A549 (cell line): ENCODE results near the gene CAMK1. TPM values are rescaled to one million over a fixed set of nuclear protein-coding genes. Genes with fewer than 3 reads are reported as not detected.
A peak's percentile ranks its signal among the peaks of the same experiment; 100 is the strongest.

ENCODE experiments used
- ATAC-seq, 2 experiments: fragments of 200-7000 bp in 1 of 2; fragments of >200 bp in 1 of 2; cut with Nextera tagmentation in 1 of 2; cut with Tn5 transposase in 1 of 2; 3 replicates each; pipeline versions ENCODE4 v1.8.0 to v1.9.1; 2018 to 2020; ENCODE audit warnings: mild to moderate bottlenecking in 1 of 2, moderate library complexity in 1 of 2
- CTCF ChIA-PET: fragments of 300-600 bp; sonication (Branson Sonifier 250); formaldehyde crosslinking; extraction: SDS; loops from one replicate; lab custom pipeline; 2021; ENCODE audit warnings: antibody characterized with exemption, inconsistent platforms; lab: Yijun Ruan, JAX
- POLR2A ChIA-PET: fragments of 350-600 bp; formaldehyde crosslinking; extraction: SDS; loops from one replicate; lab custom pipeline; 2021; ENCODE audit warnings: antibody characterized with exemption, inconsistent platforms; lab: Yijun Ruan, JAX
- DNase-seq, 2 experiments: peaks; one replicate each; pipeline versions ENCODE4 v3.0.0 to v3.0.0-alpha.2; 2011 to 2016; ENCODE audit warnings: low read depth in 1 of 2, low spot score in 1 of 2
- FAIRE-seq: peaks from 2 replicates; lab custom pipeline; 2011; peaks lifted over from hg19 to GRCh38; lab: Jason Lieb, UNC
- H3K27ac ChIP-seq, 2 experiments: fragments of >200 bp; sonication (Bioruptor Twin); formaldehyde crosslinking; 3 replicates each; pipeline ENCODE4 v1.5.1; 2016 to 2017
- H3K4me1 ChIP-seq: fragments of >200 bp; sonication (Bioruptor Twin); formaldehyde crosslinking; 3 replicates; pipeline ENCODE4 v1.6.1; 2016
- H3K4me2 ChIP-seq: fragments of >200 bp; sonication (Bioruptor Twin); formaldehyde crosslinking; 3 replicates; pipeline ENCODE4 v1.6.1; 2016
- H3K4me3 ChIP-seq: fragments of >200 bp; sonication (Bioruptor Twin); formaldehyde crosslinking; 3 replicates; pipeline ENCODE4 v1.5.1; 2016
- H3K9me3 ChIP-seq: fragments of >200 bp; sonication (Bioruptor Twin); formaldehyde crosslinking; 3 replicates; pipeline ENCODE4 v1.6.1; 2016
- CBX2 ChIP-seq: fragments of 200-600 bp; sonication (generic); IDR thresholded peaks from 2 replicates; pipeline ENCODE4 v1.6.1; 2016; ENCODE audit warnings: low read depth, mild to moderate bottlenecking, borderline replicate concordance
- CBX8 ChIP-seq: fragments of 200-600 bp; sonication (generic); IDR thresholded peaks from 2 replicates; pipeline ENCODE4 v1.6.1; 2016
- CEBPB ChIP-seq, 2 experiments: fragments of >200 bp in 1 of 2; sonication (Bioruptor Twin) in 1 of 2; formaldehyde crosslinking in 1 of 2; IDR thresholded peaks; 2 replicates each; pipeline ENCODE4 v1.6.1; 2012 to 2016
- CHD4 ChIP-seq: fragments of 200-600 bp; sonication (generic); IDR thresholded peaks from 2 replicates; pipeline ENCODE4 v1.6.1; 2016; ENCODE audit warnings: antibody characterized with exemption, mild to moderate bottlenecking, borderline replicate concordance
- EHMT2 ChIP-seq: fragments of 200-600 bp; sonication (generic); IDR thresholded peaks from 2 replicates; pipeline ENCODE4 v1.6.1; 2016; ENCODE audit warnings: antibody characterized with exemption, low read depth, mild to moderate bottlenecking, moderate library complexity
- FOSL2 ChIP-seq, 2 experiments: fragments of 450-650 bp in 1 of 2; fragments of >200 bp in 1 of 2; sonication (Bioruptor Twin) in 1 of 2; formaldehyde crosslinking; IDR thresholded peaks; 2 replicates each; pipeline versions ENCODE4 v1.5.0 to v1.6.1; 2016 to 2020; ENCODE audit warnings: mild to moderate bottlenecking in 1 of 2, moderate library complexity in 1 of 2
- GATA3 ChIP-seq: IDR thresholded peaks from 2 replicates; pipeline ENCODE4 v1.6.1; 2012; ENCODE audit warnings: borderline replicate concordance
- HES2 ChIP-seq: fragments of >200 bp; sonication (Bioruptor Twin); formaldehyde crosslinking; IDR thresholded peaks from 2 replicates; pipeline ENCODE4 v1.6.1; 2016
- HEYL ChIP-seq: fragments of 250-450 bp; sonication (Bioruptor Pico); IDR thresholded peaks from 2 replicates; pipeline ENCODE4 v1.8.0; 2021; ENCODE audit warnings: mild to moderate bottlenecking, moderate library complexity
- HOXA7 ChIP-seq: fragments of 250-450 bp; sonication (Bioruptor Pico); IDR thresholded peaks from 2 replicates; pipeline ENCODE4 v1.5.0; 2020; ENCODE audit warnings: mild to moderate bottlenecking, moderate library complexity
- JUN ChIP-seq, 2 experiments: fragments of >200 bp; sonication (Bioruptor Twin); formaldehyde crosslinking; IDR thresholded peaks; 2 replicates in 1 of 2; 3 replicates in 1 of 2; pipeline ENCODE4 v1.6.1; 2016 to 2017
- KDM1A ChIP-seq: fragments of 200-600 bp; sonication (generic); IDR thresholded peaks from 2 replicates; pipeline ENCODE4 v1.6.1; 2016; ENCODE audit warnings: low read depth, mild to moderate bottlenecking
- MAFK ChIP-seq: fragments of 450-650 bp; IDR thresholded peaks from 2 replicates; pipeline ENCODE4 v1.6.1; 2014; ENCODE audit not compliant: partially characterized antibody
- MAX ChIP-seq: IDR thresholded peaks from 2 replicates; pipeline ENCODE4 v1.6.1; 2012
- MYC ChIP-seq: IDR thresholded peaks from 2 replicates; pipeline ENCODE4 v1.6.1; 2012; ENCODE audit warnings: mild to moderate bottlenecking, inconsistent platforms, low read length, improper control_type of control experiment, borderline replicate concordance
- NFE2L2 ChIP-seq: fragments of 150-350 bp; conservative IDR thresholded peaks from 2 replicates; pipeline ENCODE4 v1.6.1; 2014; ENCODE audit warnings: low read length
- NR3C1 ChIP-seq: fragments of >200 bp; sonication (Bioruptor Twin); formaldehyde crosslinking; IDR thresholded peaks from 3 replicates; pipeline ENCODE4 v1.6.1; 2017
- POLR2A ChIP-seq: IDR thresholded peaks from 2 replicates; pipeline ENCODE4 v1.6.1; 2012; ENCODE audit warnings: mild to moderate bottlenecking, low read length
- REST ChIP-seq: fragments of 200-600 bp; sonication (generic); IDR thresholded peaks from 2 replicates; pipeline ENCODE4 v1.6.1; 2016; ENCODE audit warnings: antibody characterized with exemption, mild to moderate bottlenecking, moderate library complexity
- RNF2 ChIP-seq: fragments of 200-600 bp; sonication (generic); IDR thresholded peaks from 2 replicates; pipeline ENCODE4 v1.6.1; 2016; ENCODE audit warnings: low read depth, mild to moderate bottlenecking, antibody characterized with exemption, moderate library complexity, borderline replicate concordance
- SMC3 ChIP-seq: fragments of >200 bp; sonication (Bioruptor Twin); formaldehyde crosslinking; IDR thresholded peaks from 3 replicates; pipeline ENCODE4 v1.6.1; 2018; ENCODE audit warnings: inconsistent platforms
- TP53 ChIP-seq: fragments of 250-450 bp; sonication (Bioruptor Pico); IDR thresholded peaks from 2 replicates; pipeline ENCODE4 v1.5.0; 2021; ENCODE audit warnings: mild to moderate bottlenecking, moderate library complexity
- ZFP36 ChIP-seq: fragments of 450-650 bp; IDR thresholded peaks from 2 replicates; pipeline ENCODE4 v1.6.1; 2014; ENCODE audit warnings: borderline replicate concordance; ENCODE audit not compliant: partially characterized antibody
- ZNF302 ChIP-seq: fragments of 250-450 bp; sonication (Bioruptor Pico); IDR thresholded peaks from 2 replicates; pipeline ENCODE4 v1.9.0; 2021; ENCODE audit warnings: inconsistent platforms, mild to moderate bottlenecking, moderate library complexity
- ZSCAN20 ChIP-seq: fragments of 250-450 bp; sonication (Bioruptor Pico); IDR thresholded peaks from 2 replicates; pipeline ENCODE4 v1.8.0; 2022; ENCODE audit warnings: mild to moderate bottlenecking, moderate library complexity
- whole genome bisulfite sequencing: methylation state at CpG from one replicate; pipeline ENCODE4 v1.1.6; 2017; ENCODE audit errors: missing lambda C conversion rate; 5-methylcytosine and 5-hydroxymethylcytosine counted together
- polyA plus RNA-seq, 4 experiments: library from polyadenylated mRNA; depleted of rRNA in 3 of 4; stranded (reverse); fragments of >200 nt; fragmentation: RNase III in 1 of 4; extraction: RNeasy Plus Mini Kit Qiagen cat#74134 plus additional on column Dnase treatment in 1 of 4; gene quantifications; 2 replicates in 3 of 4; 3 replicates in 1 of 4; pipeline ENCODE4 v1.2.3, GENCODE V29; 2011 to 2017

The CAMK1 gene
- polyA plus RNA-seq, 2 of the 4 experiments (the other 2 are of a cell fraction) = 13.5 to 15.6 TPM

- no peak for DNase-seq
- peak in 1 of 2 experiments; percentile 67; a peak in 2 of 6 replicates for ATAC-seq
- CTCF ChIA-PET = interaction anchor here (0.6 to 1.5 kb wide), 6 partner anchors 8 to 276 kb away, joined by 3 to 5 read pairs (median 3); no protein-coding TSS in a partner anchor
Measured at GRCh38 chr3:9778143-9779074, 8.7 kb upstream of the CAMK1 start.

GRCh38 chr3:9777694-9778021 lies 7.9 kb upstream of the CAMK1 start:
- CTCF ChIA-PET = interaction anchor here (0.8 to 1.3 kb wide), 4 partner anchors 9 to 25 kb away, joined by 3 to 6 read pairs (median 3); no protein-coding TSS in a partner anchor
- Histone ChIP-seq H3K4me2 (no peak overlapping the region), H3K9me3 (no peaks in the 10 kb centered on the region)
- TF ChIP-seq TP53 (no peak), MAX (no peak), ZNF302 (CRISPR knock-in tag) (no peak), REST (no peak), FOSL2 (IDR thresholded peaks at IDR 0.05) (no peak), FOSL2 (CRISPR knock-in tag; IDR thresholded peaks at IDR 0.05) (no peak), HES2 (no peak), CBX2 (no peak), SMC3 (no peak), HEYL (CRISPR knock-in tag) (no peak), JUN (IDR thresholded peaks at IDR 0.05) (no peak), ZFP36 (no peak), MAFK (no peak), CHD4 (no peak), HOXA7 (CRISPR knock-in tag) (no peak), ZSCAN20 (CRISPR knock-in tag) (no peak), GATA3 (no peak), EHMT2 (no peak)
- TF ChIP-seq, all 56 proteins: peak for 0
- FAIRE-seq = no peak
- no peak for ATAC-seq
- H3K27ac ChIP-seq = no peak overlapping the region
- no peak for DNase-seq
- POLR2A ChIA-PET = no interaction called here
- 67% methylated on average over 1 of the region's 1 CpG for WGBS
- H3K4me3 ChIP-seq = no peak overlapping the region
- no peaks in the 10 kb centered on the region for H3K4me1 ChIP-seq

More at GRCh38 chr3:9778143-9779074, 8.7 kb upstream of the CAMK1 start:
- 81% methylated on average over 5 of the region's 5 CpGs for WGBS
- H3K4me2 ChIP-seq = no peak overlapping the region
- H3K27ac ChIP-seq = no peak overlapping the region
- TF ChIP-seq HOXA7 (CRISPR knock-in tag) (no peak), MYC (no peak), KDM1A (no peak), CBX8 (no peak), RNF2 (no peak), NR3C1 (no peak), ZFP36 (no peak), HES2 (no peak), CEBPB (IDR thresholded peaks at IDR 0.05) (no peak), POLR2A (no peak), NFE2L2 (no peak)
- H3K9me3 ChIP-seq = no peaks in the 10 kb centered on the region
- POLR2A ChIA-PET = interaction anchor here (1.1 kb wide), 1 partner anchor 14 kb away, joined by 4 read pairs; the partner anchor contains the start of genes ARPC4 and TADA3
- no peaks in the 10 kb centered on the region for H3K4me1 ChIP-seq
- no peak for FAIRE-seq
- H3K4me3 ChIP-seq = no peak overlapping the region
